Measurements from ENCODE around the gene SLC1A5. TPM values are rescaled to one million over a fixed set of nuclear protein-coding genes. Genes with fewer than 3 reads are reported as not detected.

SLC1A5 gene
- total and polyA plus RNA-seq, 7 experiments from 2014 or later, result 1.1 to 120 (median 5.3) TPM

- DNase-seq (no peak), ATAC-seq (peak; percentile 12)
- H3K36me3 ChIP-seq (ENCODE audit: control insufficient read depth in 2 of 3, insufficient read depth in 3 of 3, low read length in 3 of 3), result peaks cover 4 to 80% (median 25%) of the 10 kb centered on the region in 3 experiments
- CTCF ChIA-PET, result interaction anchor here (1.0 to 1.6 kb wide), 3 partner anchors 19 to 30 kb away, joined by 3 to 5 read pairs (median 4); no protein-coding TSS in a partner anchor
- Mint-ChIP-seq H3K27me3 (no peaks in the 10 kb centered on the region), H3K4me1 (peaks cover 3 to 24% (median 11%) of the 10 kb centered on the region in 7 donors), H3K4me3 (no peak overlapping the region), H3K27ac (no peak overlapping the region), H3K9me3 (no peaks in the 10 kb centered on the region), H3K36me3 (peaks cover 2 to 42% (median 11%) of the 10 kb centered on the region in 5 donors)
- H3K4me3 ChIP-seq (ENCODE audit: low read length), result no peak overlapping the region
- H3K4me1 ChIP-seq (ENCODE audit: control insufficient read depth in 2 of 2, insufficient read depth in 2 of 2, low read length in 2 of 2), result no peaks in the 10 kb centered on the region
- no peaks in the 10 kb centered on the region for H3K9me3 ChIP-seq (ENCODE audit: control insufficient read depth in 2 of 3, low read length in 3 of 3)
- POLR2A ChIA-PET, result interaction anchor here (0.9 to 1.6 kb wide), 2 partner anchors 18 to 34 kb away, joined by 3 read pairs; no protein-coding TSS in a partner anchor
- H3K27me3 ChIP-seq (ENCODE audit: control insufficient read depth in 2 of 2, insufficient read depth in 2 of 2, low read length in 2 of 2), result no peaks in the 10 kb centered on the region
- intact Hi-C loops (cut with micrococcal nuclease), result no loop called here
- H3K27ac ChIP-seq (ENCODE audit: low read depth, low read length), result no peak overlapping the region
Observed at GRCh38 chr19:46733690-46734292, 54.6 kb downstream of the SLC1A5 start.

DNA sequence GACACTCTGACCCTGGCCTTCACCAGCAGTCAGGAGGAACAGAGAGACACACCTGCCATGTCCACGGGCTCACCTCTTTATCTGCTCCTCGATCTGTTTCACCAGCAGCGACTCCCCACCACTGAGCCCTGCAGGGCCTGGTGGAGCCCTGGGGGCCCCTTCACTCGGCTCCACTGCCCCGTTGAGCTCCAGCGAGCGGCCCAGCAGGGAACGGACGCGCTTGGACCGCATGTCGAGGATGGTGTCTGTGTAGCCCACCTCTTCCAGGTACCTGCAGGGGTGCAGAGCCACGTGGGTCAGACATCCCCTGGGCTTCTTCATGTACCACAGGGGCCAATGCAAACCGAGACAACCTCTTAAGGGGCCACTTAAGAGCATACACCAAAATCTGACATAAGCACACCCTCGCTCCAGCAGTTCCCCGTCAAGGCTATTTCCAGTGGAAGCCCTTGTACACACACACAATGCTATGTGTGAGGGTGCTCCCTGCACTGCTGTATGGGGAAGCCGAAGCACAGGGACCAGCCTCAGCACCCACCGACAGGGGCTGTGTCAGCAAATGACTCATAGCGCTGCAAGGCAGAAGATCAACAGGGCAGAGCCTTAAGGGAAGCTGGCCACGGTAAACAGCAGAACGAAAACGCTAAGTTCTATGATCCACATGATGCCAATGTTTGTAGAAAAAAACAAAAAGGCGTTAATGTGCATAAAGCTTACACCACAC is 55.3 kb downstream of the SLC1A5 start:
- no peak overlapping the region for H3K4me3 Mint-ChIP-seq
- H3K27me3 ChIP-seq (ENCODE audit: control insufficient read depth in 2 of 2, insufficient read depth in 2 of 2, low read length in 2 of 2), result no peaks in the 10 kb centered on the region
- ChIA-PET CTCF (interaction anchor here (1.0 kb wide), 1 partner anchor 28 kb away, joined by 3 read pairs; no protein-coding TSS in a partner anchor), POLR2A (interaction anchor here (0.9 to 1.6 kb wide), 2 partner anchors 17 to 34 kb away, joined by 3 read pairs; no protein-coding TSS in a partner anchor)
- no peak for DNase-seq
- no peak overlapping the region for H3K27ac ChIP-seq (ENCODE audit: low read depth, low read length)
- intact Hi-C loops (cut with micrococcal nuclease), result no loop called here
- H3K36me3 Mint-ChIP-seq, result peaks cover 6 to 41% (median 13%) of the 10 kb centered on the region in 5 donors
- ATAC-seq, result peak; percentile 75
- peaks cover 8 to 28% (median 16%) of the 10 kb centered on the region in 7 donors for H3K4me1 Mint-ChIP-seq
- peaks cover 0 to 5% of the 10 kb centered on the region in 2 donors for H3K4me1 ChIP-seq (ENCODE audit: control insufficient read depth in 2 of 2, insufficient read depth in 2 of 2, low read length in 2 of 2)
- H3K9me3 ChIP-seq (ENCODE audit: control insufficient read depth in 2 of 3, low read length in 3 of 3), result no peaks in the 10 kb centered on the region
- H3K36me3 ChIP-seq (ENCODE audit: control insufficient read depth in 2 of 3, insufficient read depth in 3 of 3, low read length in 3 of 3), result peaks cover 4 to 79% (median 22%) of the 10 kb centered on the region in 3 experiments
- H3K27me3 Mint-ChIP-seq, result no peaks in the 10 kb centered on the region
- peak overlapping the region in 1 of 9 donors; percentile 9 for H3K27ac Mint-ChIP-seq
- no peaks in the 10 kb centered on the region for H3K9me3 Mint-ChIP-seq
- H3K4me3 ChIP-seq (ENCODE audit: low read length), result no peak overlapping the region

DNA sequence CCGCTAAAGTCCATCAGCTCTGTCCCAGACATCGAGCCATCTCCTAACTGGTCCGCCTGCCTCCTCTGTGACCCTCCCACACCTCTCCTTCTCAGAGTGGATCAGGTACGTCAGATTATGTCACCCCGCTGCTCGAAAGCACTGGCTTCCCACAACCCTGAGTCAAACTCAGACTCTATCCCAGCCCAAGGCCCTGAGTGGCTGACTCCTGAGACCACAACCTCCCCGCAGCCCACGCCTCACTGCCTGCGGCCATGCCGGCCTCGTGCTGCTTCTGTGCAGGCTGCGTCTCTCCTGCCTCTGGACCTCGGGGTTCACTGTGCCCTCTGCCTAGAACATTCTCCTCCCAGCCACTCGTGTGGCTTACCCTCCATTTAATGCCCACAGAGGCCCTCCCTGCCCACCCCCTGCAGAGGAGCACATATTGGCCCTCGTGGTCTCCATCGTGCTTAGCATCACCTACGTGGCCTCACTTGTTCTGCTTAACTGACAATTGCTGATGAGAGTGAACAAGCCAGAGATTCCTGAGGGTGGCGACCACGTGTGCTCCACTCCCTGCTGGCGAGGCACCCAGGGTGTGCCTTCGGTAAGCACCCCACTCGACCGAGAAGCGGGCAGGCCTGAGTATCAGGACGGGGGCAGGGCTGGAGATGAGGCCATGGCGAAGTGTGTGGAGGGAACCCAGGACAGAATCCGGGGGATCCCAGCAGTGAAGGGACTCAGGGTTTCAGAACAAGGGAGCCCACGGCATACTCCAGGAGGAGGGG is 56.0 kb downstream of the SLC1A5 start:
- Mint-ChIP-seq H3K27me3 (no peaks in the 10 kb centered on the region), H3K36me3 (peaks cover 6 to 41% (median 13%) of the 10 kb centered on the region in 5 donors), H3K27ac (peak overlapping the region in 5 of 9 donors; percentile 32 to 59 (median 49)), H3K4me3 (no peak overlapping the region), H3K4me1 (peaks cover 8 to 28% (median 16%) of the 10 kb centered on the region in 7 donors), H3K9me3 (no peaks in the 10 kb centered on the region)
- H3K36me3 ChIP-seq (ENCODE audit: control insufficient read depth in 2 of 3, insufficient read depth in 3 of 3, low read length in 3 of 3), result peaks cover 4 to 79% (median 15%) of the 10 kb centered on the region in 3 experiments
- POLR2A ChIA-PET, result interaction anchor here (0.7 to 1.9 kb wide), 2 partner anchors 18 to 41 kb away, joined by 3 to 6 read pairs; no protein-coding TSS in a partner anchor
- H3K4me1 ChIP-seq (ENCODE audit: control insufficient read depth in 2 of 2, insufficient read depth in 2 of 2, low read length in 2 of 2), result peaks cover 0 to 5% of the 10 kb centered on the region in 2 donors
- ATAC-seq (no peak), DNase-seq (no peak)
- no peaks in the 10 kb centered on the region for H3K27me3 ChIP-seq (ENCODE audit: control insufficient read depth in 2 of 2, insufficient read depth in 2 of 2, low read length in 2 of 2)
- CTCF ChIA-PET, result interaction anchor here (1.0 to 6.4 kb wide), 2 partner anchors 28 kb away, joined by 3 to 136 read pairs; no protein-coding TSS in a partner anchor
- H3K4me3 ChIP-seq (ENCODE audit: low read length), result no peak overlapping the region
- no peaks in the 10 kb centered on the region for H3K9me3 ChIP-seq (ENCODE audit: control insufficient read depth in 2 of 3, low read length in 3 of 3)
- intact Hi-C loops (cut with micrococcal nuclease), result no loop called here
- no peak overlapping the region for H3K27ac ChIP-seq (ENCODE audit: low read depth, low read length)

- ChIA-PET CTCF (interaction anchor here (0.7 to 6.4 kb wide), 2 partner anchors 18 to 27 kb away, joined by 6 to 136 read pairs; no protein-coding TSS in a partner anchor), POLR2A (interaction anchor here (0.6 to 5.0 kb wide), 4 partner anchors 17 to 50 kb away, joined by 3 to 30 read pairs (median 4); no protein-coding TSS in a partner anchor)
- H3K4me3 ChIP-seq (ENCODE audit: low read length), result no peak overlapping the region
- ATAC-seq (peak; percentile 61), DNase-seq (no peak)
- Mint-ChIP-seq H3K27ac (peak overlapping the region in 5 of 9 donors; percentile 32 to 70 (median 51)), H3K4me1 (peaks cover 8 to 30% (median 16%) of the 10 kb centered on the region in 7 donors), H3K4me3 (no peak overlapping the region), H3K27me3 (no peaks in the 10 kb centered on the region), H3K36me3 (peaks cover 6 to 35% (median 13%) of the 10 kb centered on the region in 5 donors), H3K9me3 (no peaks in the 10 kb centered on the region)
- H3K4me1 ChIP-seq (ENCODE audit: control insufficient read depth in 2 of 2, insufficient read depth in 2 of 2, low read length in 2 of 2), result peaks cover 0 to 5% of the 10 kb centered on the region in 2 donors
- intact Hi-C loops (cut with micrococcal nuclease), result no loop called here
- no peak overlapping the region for H3K27ac ChIP-seq (ENCODE audit: low read depth, low read length)
- H3K9me3 ChIP-seq (ENCODE audit: control insufficient read depth in 2 of 3, low read length in 3 of 3), result no peaks in the 10 kb centered on the region
- H3K36me3 ChIP-seq (ENCODE audit: control insufficient read depth in 2 of 3, insufficient read depth in 3 of 3, low read length in 3 of 3), result peaks cover 4 to 79% (median 13%) of the 10 kb centered on the region in 3 experiments
- no peaks in the 10 kb centered on the region for H3K27me3 ChIP-seq (ENCODE audit: control insufficient read depth in 2 of 2, insufficient read depth in 2 of 2, low read length in 2 of 2)
Observed at GRCh38 chr19:46731584-46731983, 56.8 kb downstream of the SLC1A5 start.

- H3K9me3 Mint-ChIP-seq, result no peaks in the 10 kb centered on the region
- Histone ChIP-seq H3K4me3 (ENCODE audit: low read length) (no peak overlapping the region), H3K27ac (ENCODE audit: low read depth, low read length) (no peak overlapping the region), H3K4me1 (ENCODE audit: control insufficient read depth in 2 of 2, insufficient read depth in 2 of 2, low read length in 2 of 2) (peaks cover 0 to 5% of the 10 kb centered on the region in 2 donors), H3K36me3 (ENCODE audit: control insufficient read depth in 2 of 3, insufficient read depth in 3 of 3, low read length in 3 of 3) (peaks cover 4 to 81% (median 11%) of the 10 kb centered on the region in 3 experiments), H3K27me3 (ENCODE audit: control insufficient read depth in 2 of 2, insufficient read depth in 2 of 2, low read length in 2 of 2) (no peaks in the 10 kb centered on the region), H3K9me3 (ENCODE audit: control insufficient read depth in 2 of 3, low read length in 3 of 3) (no peaks in the 10 kb centered on the region)
- DNase-seq, result no peak
- ChIA-PET POLR2A (interaction anchor here (0.6 to 5.0 kb wide), 3 partner anchors 16 to 49 kb away, joined by 3 to 30 read pairs (median 6); no protein-coding TSS in a partner anchor), CTCF (interaction anchor here (0.6 to 6.4 kb wide), 5 partner anchors 17 to 880 kb away, joined by 3 to 136 read pairs (median 5); no protein-coding TSS in a partner anchor)
- peak; percentile 66 for ATAC-seq
- peak overlapping the region in 1 of 10 donors; percentile 41 for H3K4me3 Mint-ChIP-seq
- H3K27ac Mint-ChIP-seq, result peak overlapping the region in 2 of 9 donors; percentile 19 to 52
- no peaks in the 10 kb centered on the region for H3K27me3 Mint-ChIP-seq
- H3K36me3 Mint-ChIP-seq, result peaks cover 6 to 35% (median 14%) of the 10 kb centered on the region in 5 donors
- peaks cover 8 to 33% (median 16%) of the 10 kb centered on the region in 7 donors for H3K4me1 Mint-ChIP-seq
- intact Hi-C loops (cut with micrococcal nuclease), result no loop called here
Observed at GRCh38 chr19:46731007-46731501, 57.3 kb downstream of the SLC1A5 start.
